H7 (cell line): Measurements from ENCODE around the gene TLE4. TPM values are rescaled to one million over a fixed set of nuclear protein-coding genes. Genes with fewer than 3 reads are reported as not detected.
"Not testable (repeated sequence)": the region's sequence is repeated elsewhere in the genome, so short reads cannot be mapped to it uniquely, and the experiment has no call there.

ENCODE experiments used
- DNase-seq: peaks from one replicate; pipeline ENCODE4 v3.0.0; 2012
- H3K27me3 ChIP-seq: 2 replicates; pipeline ENCODE4 v1.6.0; 2011; ENCODE audit warnings: mild to moderate bottlenecking, low read length; ENCODE audit not compliant: control insufficient read depth, insufficient read depth
- H3K36me3 ChIP-seq: replicated peaks from 2 replicates; pipeline ENCODE4 v1.5.1; 2011; ENCODE audit warnings: low read length; ENCODE audit not compliant: control insufficient read depth, insufficient read depth
- H3K4me3 ChIP-seq: 2 replicates; pipeline ENCODE4 v1.5.1; 2011; ENCODE audit warnings: low read depth, mild to moderate bottlenecking, control low read depth, low read length, moderate library complexity; ENCODE audit not compliant: insufficient read depth
- total RNA-seq: library from RNA; depleted of rRNA; stranded (reverse); fragments of >200 nt; shearing (Covaris generic); gene quantifications from 2 replicates; pipeline ENCODE4 v1.2.3, GENCODE V29; 2014

Gene TLE4
- total RNA-seq, 1 experiment from 2014 or later: 31.8 TPM

DNA sequence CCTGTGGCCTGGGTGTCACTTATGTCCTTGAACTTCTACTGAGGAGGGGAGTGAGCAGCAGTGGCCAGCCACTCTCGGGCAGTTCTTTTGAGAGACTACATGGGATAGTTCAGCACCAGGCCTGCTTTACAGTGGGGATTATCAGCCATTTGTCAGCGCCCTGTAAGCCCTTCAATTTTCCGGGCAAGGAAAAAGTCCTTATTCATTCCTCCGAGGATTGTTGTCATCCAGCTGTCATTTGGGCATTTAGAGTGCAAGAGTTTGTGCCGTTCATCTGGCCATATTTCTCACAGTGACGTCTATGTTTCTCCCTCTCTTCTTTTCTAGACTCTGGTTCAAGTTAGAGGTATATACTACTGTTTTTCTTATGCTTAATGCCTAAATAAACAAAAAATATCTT, 172.8 kb downstream of the TLE4 start:
- H3K36me3 ChIP-seq: no peaks in the 10 kb centered on the region
- H3K27me3 ChIP-seq: no peaks in the 10 kb centered on the region
- no peak for DNase-seq
- no peak overlapping the region for H3K4me3 ChIP-seq

- Histone ChIP-seq H3K36me3 (no peaks in the 10 kb centered on the region), H3K27me3 (no peaks in the 10 kb centered on the region), H3K4me3 (no peak overlapping the region)
- DNase-seq: no peak
These were observed 174.1 kb downstream of the TLE4 start for GRCh38 chr9:79745752-79746336.

DNA sequence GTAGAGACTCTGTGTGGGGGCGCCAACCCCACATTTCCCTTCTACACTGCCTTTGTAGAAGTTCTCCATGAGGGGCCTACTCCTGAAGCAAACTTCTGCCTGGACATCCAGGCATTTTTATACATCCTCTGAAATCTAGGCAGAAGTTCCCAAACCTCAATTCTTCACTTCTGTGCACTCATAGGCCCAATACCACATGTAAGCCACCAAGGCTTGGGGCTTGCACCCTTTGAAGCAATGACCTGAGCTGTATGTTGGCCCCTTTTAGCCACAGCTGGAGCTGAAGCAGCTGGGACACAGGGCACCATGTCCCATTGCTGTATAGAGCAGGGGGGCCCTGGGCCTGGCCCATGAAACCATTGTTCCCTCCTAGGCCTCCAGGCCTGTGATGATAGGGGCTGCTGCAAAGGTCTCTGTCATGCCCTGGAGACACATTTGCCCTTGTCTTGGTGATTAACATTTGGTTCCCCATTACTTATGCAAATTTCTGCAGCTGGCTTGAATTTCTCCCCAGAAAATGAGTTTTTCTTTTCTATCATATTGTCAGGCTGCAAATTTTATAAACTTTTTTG, 180.2 kb downstream of the TLE4 start:
- not testable (repeated sequence) for H3K36me3 ChIP-seq, H3K4me3 ChIP-seq, DNase-seq, H3K27me3 ChIP-seq

- Histone ChIP-seq H3K36me3 (no peaks in the 10 kb centered on the region), H3K4me3 (no peak overlapping the region), H3K27me3 (no peaks in the 10 kb centered on the region)
- no peak for DNase-seq
These were observed 184.6 kb downstream of the TLE4 start for GRCh38 chr9:79756414-79756813.

DNA sequence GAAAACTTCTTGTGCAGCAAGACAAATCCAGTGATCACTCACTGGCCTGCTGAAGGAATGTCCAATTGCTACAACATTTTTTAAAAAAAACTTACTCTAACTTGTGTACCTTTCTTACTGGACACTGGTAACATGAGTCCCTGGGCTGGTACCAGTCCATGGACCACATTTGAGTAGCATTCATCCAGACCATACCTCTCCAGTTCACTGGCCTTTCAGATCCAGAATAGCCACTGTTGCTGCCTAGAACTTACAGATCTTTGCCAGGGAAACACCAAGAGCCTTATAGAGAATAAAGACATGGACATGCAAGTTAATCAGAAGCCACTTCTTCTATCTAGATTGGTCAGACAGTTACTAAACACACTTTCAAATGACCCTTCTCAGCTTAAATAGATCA, 185.3 kb downstream of the TLE4 start:
- Histone ChIP-seq H3K27me3 (no peaks in the 10 kb centered on the region), H3K4me3 (no peak overlapping the region), H3K36me3 (no peaks in the 10 kb centered on the region)
- DNase-seq: no peak

- no peak overlapping the region for H3K4me3 ChIP-seq
- DNase-seq: no peak
- H3K36me3 ChIP-seq: no peaks in the 10 kb centered on the region
- no peaks in the 10 kb centered on the region for H3K27me3 ChIP-seq
These were observed 186.3 kb downstream of the TLE4 start for GRCh38 chr9:79757881-79758669.

DNA sequence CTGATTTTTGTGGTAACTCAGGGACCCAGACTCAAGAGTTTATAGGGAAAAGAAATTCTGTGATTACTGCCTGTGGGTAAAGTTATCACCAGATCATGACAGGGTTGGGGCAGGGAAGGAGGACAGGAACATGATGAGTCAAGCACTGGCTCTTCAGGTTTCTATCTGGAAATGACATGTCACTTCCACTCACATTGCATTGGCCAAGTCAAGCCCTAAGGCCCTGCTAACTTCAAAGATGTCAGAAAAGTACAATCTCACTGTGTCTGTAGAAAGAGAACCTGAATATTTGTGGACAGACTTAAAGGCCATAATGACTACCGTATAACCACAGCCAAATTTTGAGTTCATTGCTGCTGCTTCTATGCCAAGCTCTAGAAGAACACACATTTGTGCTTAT, 187.7 kb downstream of the TLE4 start:
- Histone ChIP-seq H3K27me3 (no peaks in the 10 kb centered on the region; the same call in none of the 2 replicates), H3K36me3 (no peaks in the 10 kb centered on the region), H3K4me3 (no peak overlapping the region)
- DNase-seq: no peak

- H3K27me3 ChIP-seq: no peaks in the 10 kb centered on the region; the same call in none of the 2 replicates
- no peak overlapping the region for H3K4me3 ChIP-seq
- H3K36me3 ChIP-seq: no peaks in the 10 kb centered on the region
- DNase-seq: no peak
These were observed 190.3 kb downstream of the TLE4 start for GRCh38 chr9:79762070-79762469.

- no peak for DNase-seq
- H3K4me3 ChIP-seq: no peak overlapping the region
These were observed 192.0 kb downstream of the TLE4 start for GRCh38 chr9:79763671-79764285.

GRCh38 chr9:79764374-79764773, 192.6 kb downstream of the TLE4 start:
- H3K4me3 ChIP-seq: no peak overlapping the region
- no peaks in the 10 kb centered on the region; the same call in none of the 2 replicates for H3K27me3 ChIP-seq
- DNase-seq: no peak
- no peaks in the 10 kb centered on the region for H3K36me3 ChIP-seq

More at GRCh38 chr9:79763671-79764285, 192.0 kb downstream of the TLE4 start:
- Histone ChIP-seq H3K36me3 (no peaks in the 10 kb centered on the region), H3K27me3 (no peaks in the 10 kb centered on the region; the same call in none of the 2 replicates)

GRCh38 chr9:79765466-79765865, 193.7 kb downstream of the TLE4 start:
- Histone ChIP-seq H3K27me3 (no peaks in the 10 kb centered on the region; the same call in none of the 2 replicates), H3K36me3 (no peaks in the 10 kb centered on the region), H3K4me3 (no peak overlapping the region)
- DNase-seq: no peak

GRCh38 chr9:79766091-79766490, 194.3 kb downstream of the TLE4 start:
- Histone ChIP-seq H3K4me3 (no peak overlapping the region), H3K27me3 (no peaks in the 10 kb centered on the region; the same call in none of the 2 replicates), H3K36me3 (no peaks in the 10 kb centered on the region)
- DNase-seq: no peak

GRCh38 chr9:79768194-79768593, 196.4 kb downstream of the TLE4 start:
- DNase-seq: no peak

DNA sequence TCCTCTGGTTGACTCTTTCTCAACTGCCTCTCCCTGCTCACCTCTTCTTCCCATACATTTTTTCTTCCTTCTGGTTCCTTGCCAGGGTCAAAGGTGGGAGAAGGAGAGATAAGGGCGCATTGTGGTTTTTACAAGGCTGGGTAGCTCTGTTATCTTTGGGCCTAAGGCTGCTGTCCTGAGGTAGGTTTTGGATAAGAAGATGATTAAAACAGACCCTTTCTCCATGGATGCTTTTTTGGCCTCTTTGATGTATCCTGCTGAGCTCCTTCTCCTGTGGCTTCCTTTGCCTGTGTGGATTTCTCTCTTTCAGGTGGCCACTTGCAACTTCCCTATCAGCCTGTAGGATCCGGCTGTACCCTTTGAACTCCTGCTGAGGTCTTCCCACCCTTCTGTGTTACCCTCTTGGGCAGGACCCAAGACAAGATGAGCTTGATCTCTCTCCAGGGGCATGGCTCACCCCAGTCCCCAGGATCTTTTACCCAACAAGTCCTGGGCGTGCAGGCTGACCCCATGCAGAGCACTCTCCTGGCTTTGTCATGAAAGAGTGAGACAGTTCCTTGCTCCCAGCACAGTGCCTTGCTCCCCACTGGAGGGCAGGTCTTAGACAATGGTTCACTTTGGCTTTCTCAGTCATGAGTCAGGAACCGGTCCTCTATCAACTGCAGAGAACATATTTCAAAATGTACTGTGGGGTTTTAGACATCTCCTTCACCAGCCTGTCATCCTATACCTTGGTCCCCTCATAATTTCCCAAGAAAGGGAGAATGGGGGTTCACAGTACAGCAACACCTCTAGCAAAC, 197.9 kb downstream of the TLE4 start:
- no peaks in the 10 kb centered on the region for H3K36me3 ChIP-seq
- H3K27me3 ChIP-seq: no peaks in the 10 kb centered on the region; the same call in 1 of the 2 replicates
- no peak overlapping the region for H3K4me3 ChIP-seq
- no peak for DNase-seq

More at GRCh38 chr9:79768194-79768593, 196.4 kb downstream of the TLE4 start:
- no peaks in the 10 kb centered on the region; the same call in none of the 2 replicates for H3K27me3 ChIP-seq
- no peak overlapping the region for H3K4me3 ChIP-seq
- no peaks in the 10 kb centered on the region for H3K36me3 ChIP-seq
